ENCODE measurements around the gene FBN1.

DNA sequence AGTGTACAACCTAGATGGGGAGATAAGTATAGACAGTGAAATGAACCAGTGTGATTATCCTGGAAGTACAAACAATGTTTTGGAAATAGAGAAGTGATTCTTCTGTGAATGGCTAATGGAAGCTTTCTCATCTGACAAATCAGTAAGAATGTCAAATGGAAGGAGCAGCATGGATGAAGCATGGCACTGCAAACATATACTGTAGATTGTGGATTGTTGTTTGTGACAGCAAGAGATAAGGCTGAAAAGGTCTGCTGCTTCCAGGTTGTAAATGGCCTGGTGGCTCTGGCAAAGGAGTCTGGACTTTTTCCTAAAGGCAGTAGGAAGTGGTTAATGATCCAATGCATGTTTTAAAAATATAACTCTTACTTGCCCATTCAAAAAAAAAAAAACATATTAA lies 71.3 kb downstream of the FBN1 start:
- TF ChIP-seq MYNN (tag by site-specific recombination; IDR thresholded peaks at IDR 0.05; ENCODE audit: borderline replicate concordance) (no peak), TCF7L2 (IDR thresholded peaks at IDR 0.05; ENCODE audit: borderline replicate concordance, low read depth, low read length) (no peak), ZNF155 (tag by site-specific recombination; IDR thresholded peaks at IDR 0.05) (no peak), ZBTB8A (tag by site-specific recombination; IDR thresholded peaks at IDR 0.05) (no peak), ZNF223 (tag by site-specific recombination; IDR thresholded peaks at IDR 0.05) (no peak), ZNF274 (IDR thresholded peaks at IDR 0.05; ENCODE audit: low read length) (no peak), ZNF274 (tag by site-specific recombination; IDR thresholded peaks at IDR 0.05; ENCODE audit: borderline replicate concordance) (no peak), EGR2 (tag by site-specific recombination; IDR thresholded peaks at IDR 0.05; ENCODE audit: low read depth) (no peak), ZNF416 (tag by site-specific recombination; IDR thresholded peaks at IDR 0.05) (no peak), ZNF184 (tag by site-specific recombination; IDR thresholded peaks at IDR 0.05) (no peak)
- TF ChIP-seq, protein P1, sequence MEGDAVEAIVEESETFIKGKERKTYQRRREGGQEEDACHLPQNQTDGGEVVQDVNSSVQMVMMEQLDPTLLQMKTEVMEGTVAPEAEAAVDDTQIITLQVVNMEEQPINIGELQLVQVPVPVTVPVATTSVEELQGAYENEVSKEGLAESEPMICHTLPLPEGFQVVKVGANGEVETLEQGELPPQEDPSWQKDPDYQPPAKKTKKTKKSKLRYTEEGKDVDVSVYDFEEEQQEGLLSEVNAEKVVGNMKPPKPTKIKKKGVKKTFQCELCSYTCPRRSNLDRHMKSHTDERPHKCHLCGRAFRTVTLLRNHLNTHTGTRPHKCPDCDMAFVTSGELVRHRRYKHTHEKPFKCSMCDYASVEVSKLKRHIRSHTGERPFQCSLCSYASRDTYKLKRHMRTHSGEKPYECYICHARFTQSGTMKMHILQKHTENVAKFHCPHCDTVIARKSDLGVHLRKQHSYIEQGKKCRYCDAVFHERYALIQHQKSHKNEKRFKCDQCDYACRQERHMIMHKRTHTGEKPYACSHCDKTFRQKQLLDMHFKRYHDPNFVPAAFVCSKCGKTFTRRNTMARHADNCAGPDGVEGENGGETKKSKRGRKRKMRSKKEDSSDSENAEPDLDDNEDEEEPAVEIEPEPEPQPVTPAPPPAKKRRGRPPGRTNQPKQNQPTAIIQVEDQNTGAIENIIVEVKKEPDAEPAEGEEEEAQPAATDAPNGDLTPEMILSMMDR (tag by site-specific recombination; IDR thresholded peaks at IDR 0.05), result no peak
- TF ChIP-seq, protein P2, sequence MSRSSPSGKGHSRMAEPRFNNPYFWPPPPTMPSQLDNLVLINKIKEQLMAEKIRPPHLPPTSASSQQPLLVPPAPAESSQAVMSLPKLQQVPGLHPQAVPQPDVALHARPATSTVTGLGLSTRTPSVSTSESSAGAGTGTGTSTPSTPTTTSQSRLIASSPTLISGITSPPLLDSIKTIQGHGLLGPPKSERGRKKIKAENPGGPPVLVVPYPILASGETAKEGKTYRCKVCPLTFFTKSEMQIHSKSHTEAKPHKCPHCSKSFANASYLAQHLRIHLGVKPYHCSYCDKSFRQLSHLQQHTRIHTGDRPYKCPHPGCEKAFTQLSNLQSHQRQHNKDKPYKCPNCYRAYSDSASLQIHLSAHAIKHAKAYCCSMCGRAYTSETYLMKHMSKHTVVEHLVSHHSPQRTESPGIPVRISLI (tag by site-specific recombination; IDR thresholded peaks at IDR 0.05), result no peak

Data from HEK293 (cell line).